ENCODE data around the gene C1QTNF1.

GRCh38 chr17:79034931-79035485, 11.0 kb downstream of the C1QTNF1 start:
- TF ChIP-seq CTCF (IDR thresholded peaks at IDR 0.05): no peak
- no peak for TF ChIP-seq POLR2A (IDR thresholded peaks at IDR 0.05)

All from thyroid gland (tissue), 4 donors.